Endothelial cell of umbilical vein (primary cell): ENCODE results near the gene STRBP. TPM values are rescaled to one million over a fixed set of nuclear protein-coding genes. Genes with fewer than 3 reads are reported as not detected.
A peak's percentile ranks its signal among the peaks of the same experiment; 100 is the strongest.
"Not testable (repeated sequence)": the region's sequence is repeated elsewhere in the genome, so short reads cannot be mapped to it uniquely, and the experiment has no call there.

ENCODE experiments used
- BruUV-seq: library from RNA; stranded (reverse); fragments of 400-500 nt; replicated peaks from 2 replicates; lab custom pipeline; 2021; lab: Mats Ljungman, UMichigan
- CTCF ChIA-PET: fragments of 300-600, 350-600 bp; sonication (Branson Sonifier 250); formaldehyde crosslinking; loops from one replicate; lab custom pipeline; 2021; ENCODE audit warnings: antibody characterized with exemption, inconsistent platforms; lab: Charles Lee
- POLR2A ChIA-PET: fragments of 300-600, 350-600 bp; sonication (Branson Sonifier 250); formaldehyde crosslinking; loops from one replicate; lab custom pipeline; 2021; ENCODE audit warnings: antibody characterized with exemption, inconsistent platforms; lab: Charles Lee
- DNase-seq: peaks from one replicate; pipeline ENCODE4 v3.0.0-alpha.2; 2011; ENCODE audit warnings: low read depth, low spot score
- FAIRE-seq: peaks from 2 replicates; lab custom pipeline; 2011; peaks lifted over from hg19 to GRCh38; lab: Jason Lieb, UNC
- H2AFZ ChIP-seq: 2 replicates; pipeline ENCODE4 v1.6.0; 2012; ENCODE audit warnings: low read depth, low read length, control low read depth, inconsistent platforms
- H3K27ac ChIP-seq: 2 replicates; pipeline ENCODE4 v1.5.1; 2011; ENCODE audit warnings: low read depth, mild to moderate bottlenecking, control low read depth, low read length, moderate library complexity; ENCODE audit not compliant: insufficient read depth
- H3K27me3 ChIP-seq, 2 experiments: 2 replicates each; pipeline versions ENCODE4 v1.6.0 to v1.6.1; 2011; ENCODE audit warnings: low read length in 2 of 2, mixed read lengths in 1 of 2; ENCODE audit not compliant: control insufficient read depth in 2 of 2, insufficient read depth in 2 of 2
- H3K36me3 ChIP-seq, 2 experiments: 2 replicates in 1 of 2; 3 replicates in 1 of 2; pipeline ENCODE4 v1.5.1; 2011; ENCODE audit warnings: low read length in 2 of 2, mild to moderate bottlenecking in 1 of 2, moderate library complexity in 1 of 2; ENCODE audit not compliant: control insufficient read depth in 2 of 2, insufficient read depth in 2 of 2; ENCODE audit errors: extremely low read depth in 1 of 2
- H3K4me1 ChIP-seq: 3 replicates; pipeline ENCODE4 v1.5.1; 2011; ENCODE audit warnings: mild to moderate bottlenecking, low read length; ENCODE audit not compliant: control insufficient read depth, insufficient read depth; ENCODE audit errors: extremely low read depth
- H3K4me2 ChIP-seq: 2 replicates; pipeline ENCODE4 v1.6.1; 2011; ENCODE audit warnings: low read length, control low read depth, mixed read lengths; ENCODE audit not compliant: insufficient read depth
- H3K4me3 ChIP-seq, 3 experiments: fragments of 200-600 bp in 1 of 3; sonication (generic), shearing (Covaris generic) in 1 of 3; replicated peaks in 1 of 3; 2 replicates each; pipeline ENCODE4 v1.5.1; 2011 to 2016; ENCODE audit warnings: control low read depth in 3 of 3, low read length in 3 of 3, mild to moderate bottlenecking in 2 of 3, inconsistent platforms in 1 of 3, low read depth in 1 of 3, moderate library complexity in 1 of 3; ENCODE audit not compliant: insufficient read depth in 1 of 3
- H3K79me2 ChIP-seq: 2 replicates; pipeline ENCODE4 v1.6.0; 2012; ENCODE audit warnings: low read length, inconsistent platforms; ENCODE audit not compliant: control insufficient read depth, insufficient read depth
- H3K9ac ChIP-seq: replicated peaks from 2 replicates; pipeline ENCODE3; 2011; ENCODE audit warnings: low read length, control low read depth; ENCODE audit not compliant: insufficient read depth; ENCODE audit errors: extremely low read depth
- H3K9me1 ChIP-seq: replicated peaks from 3 replicates; pipeline ENCODE4 v1.6.0; 2011; ENCODE audit warnings: mild to moderate bottlenecking, low read length; ENCODE audit not compliant: control insufficient read depth, insufficient read depth; ENCODE audit errors: extremely low read depth
- H3K9me3 ChIP-seq: replicated peaks from 2 replicates; pipeline ENCODE4 v1.5.1; 2012; ENCODE audit warnings: low read length, inconsistent platforms; ENCODE audit not compliant: control insufficient read depth, insufficient read depth
- H4K20me1 ChIP-seq: replicated peaks from 2 replicates; pipeline ENCODE3; 2011; ENCODE audit warnings: mild to moderate bottlenecking, low read length; ENCODE audit not compliant: control insufficient read depth, insufficient read depth; ENCODE audit errors: extremely low read depth
- CTCF ChIP-seq, 2 donors: IDR thresholded peaks; 1 replicate in 1 of 2; 2 replicates in 1 of 2; pipeline ENCODE4 v1.5.1; 2011; ENCODE audit warnings: low read length in 2 of 2, mild to moderate bottlenecking in 2 of 2, moderate library complexity in 2 of 2, control low read depth in 1 of 2, inconsistent platforms in 1 of 2, low read depth in 1 of 2; ENCODE audit not compliant: insufficient read depth in 1 of 2; ENCODE audit errors: extremely low read depth in 1 of 2
- EZH2 ChIP-seq: IDR thresholded peaks from 2 replicates; pipeline ENCODE4 v1.6.1; 2012; ENCODE audit warnings: borderline replicate concordance, low read depth, mild to moderate bottlenecking, moderate library complexity, low read length, inconsistent platforms; ENCODE audit not compliant: severe bottlenecking
- FOS ChIP-seq: IDR thresholded peaks from 2 replicates; pipeline ENCODE4 v1.6.1; 2011; ENCODE audit warnings: mild to moderate bottlenecking, low read length, moderate library complexity, borderline replicate concordance; ENCODE audit not compliant: insufficient read depth
- GATA2 ChIP-seq: IDR thresholded peaks from 2 replicates; pipeline ENCODE4 v1.7.0; 2011; ENCODE audit warnings: low read depth, mild to moderate bottlenecking, moderate library complexity, mixed read lengths, low read length; ENCODE audit not compliant: insufficient read length, insufficient read depth
- JUN ChIP-seq: IDR thresholded peaks from 2 replicates; pipeline ENCODE4 v1.6.1; 2011; ENCODE audit warnings: borderline replicate concordance, low read depth; ENCODE audit not compliant: insufficient read length, insufficient read depth
- MAX ChIP-seq: IDR thresholded peaks from 2 replicates; pipeline ENCODE4 v1.6.1; 2011; ENCODE audit not compliant: insufficient read depth, insufficient read length
- MYC ChIP-seq: IDR thresholded peaks from one replicate; pipeline ENCODE4 v1.6.1; 2011; ENCODE audit warnings: mild to moderate bottlenecking, low read depth, low read length
- POLR2A ChIP-seq: IDR thresholded peaks from 2 replicates; pipeline ENCODE4 v1.6.1; 2012; ENCODE audit warnings: low read depth, mild to moderate bottlenecking, control low read depth, low read length
- POLR2AphosphoS5 ChIP-seq: IDR thresholded peaks from 2 replicates; pipeline ENCODE4 v1.6.1; 2012; ENCODE audit warnings: low read depth, mild to moderate bottlenecking, control low read depth, low read length, moderate library complexity; ENCODE audit not compliant: insufficient read depth
- dilution Hi-C: fragments of 300-500 bp; cut with MboI; formaldehyde crosslinking; loops from one replicate; pipeline ENCODE4 v1.15.0; 2019; ENCODE audit warnings: low sequenced_read_pairs; ENCODE audit not compliant: extremely low pct_ligation_motif_present
- intact Hi-C: fragments of 100-400 bp; cut with micrococcal nuclease; formaldehyde crosslinking; loops from one replicate; pipeline ENCODE4 v1.10.0; 2022
- polyA plus RNA-seq, 4 experiments: library from polyadenylated mRNA; depleted of rRNA in 3 of 4; stranded (reverse) in 3 of 4; unstranded in 1 of 4; fragments of >200 nt; gene quantifications; 2 replicates each; pipeline versions ENCODE4 v1.2.1 to v1.2.3, GENCODE V29; 2011 to 2012; ENCODE audit warnings: missing spikeins in 1 of 4
- total RNA-seq: library from RNA; stranded (reverse); gene quantifications from 2 replicates; pipeline ENCODE4 v1.2.3, GENCODE V29; 2021

Gene STRBP
- total and polyA plus RNA-seq, 2 donors (not counting 3 experiments of a cell fraction or from before 2014, with no cell fraction given), result 7.7 to 15.4 TPM

- H3K4me1 ChIP-seq, H3K79me2 ChIP-seq, POLR2A ChIA-PET, DNase-seq, FAIRE-seq, intact Hi-C loops, H3K36me3 ChIP-seq, H3K27me3 ChIP-seq, dilution Hi-C loops, H3K4me3 ChIP-seq, H4K20me1 ChIP-seq, H2AFZ ChIP-seq, H3K9ac ChIP-seq, H3K27ac ChIP-seq, CTCF ChIA-PET, H3K9me3 ChIP-seq, H3K4me2 ChIP-seq, BruUV-seq, H3K9me1 ChIP-seq: not testable (repeated sequence)
These were observed 2.7 kb upstream of the STRBP start for GRCh38 chr9:123271133-123271532.

GRCh38 chr9:123269281-123269680, 895 bp upstream of the STRBP start:
- CTCF ChIA-PET, result interaction anchor here (0.6 to 1.1 kb wide), 3 partner anchors 80 to 85 kb away, joined by 3 to 4 read pairs (median 3); no protein-coding TSS in a partner anchor
- FAIRE-seq (no peak), DNase-seq (no peak)
- TF ChIP-seq MAX (no peak), FOS (no peak), JUN (no peak), POLR2A (no peak), POLR2AphosphoS5 (no peak), CTCF (IDR thresholded peaks at IDR 0.05; ENCODE audit: extremely low read depth in 1 of 2, insufficient read depth in 1 of 2, low read depth in 1 of 2, low read length in 2 of 2) (no peak), GATA2 (no peak), EZH2 (no peak), MYC (no peak)
- no peaks in the 10 kb centered on the region for H3K9me3 ChIP-seq
- H3K4me3 ChIP-seq, result peak overlapping the region in 1 of 3 experiments; percentile 60
- peaks cover 2% of the 10 kb centered on the region for H3K4me1 ChIP-seq
- H3K36me3 ChIP-seq, result no peaks in the 10 kb centered on the region
- H3K4me2 ChIP-seq, result peak overlapping the region; percentile 51
- peak overlapping the region; percentile 99 for H2AFZ ChIP-seq
- intact Hi-C loops (loop anchor here (2.0 kb wide), 1 partner anchor 80 kb away; no protein-coding TSS in a partner anchor), dilution Hi-C loops (no loop called here)
- H4K20me1 ChIP-seq, result no peaks in the 10 kb centered on the region
- H3K27me3 ChIP-seq, result peaks cover 0 to 4% of the 10 kb centered on the region in 2 experiments
- POLR2A ChIA-PET, result no interaction called here
- BruUV-seq, result no TSS peak
- H3K79me2 ChIP-seq, result no peaks in the 10 kb centered on the region
- no peak overlapping the region for H3K27ac ChIP-seq
- H3K9ac ChIP-seq, result no peak overlapping the region
- no peaks in the 10 kb centered on the region for H3K9me1 ChIP-seq
